T-helper 17 cell (primary cell): ENCODE measurements around the gene HRH1. TPM values are rescaled to one million over a fixed set of nuclear protein-coding genes. Genes with fewer than 3 reads are reported as not detected.
"Not testable (repeated sequence)": the region's sequence is repeated elsewhere in the genome, so short reads cannot be mapped to it uniquely, and the experiment has no call there.

Source experiments
- ATAC-seq: fragments of 150-1000 bp; cut with Tn5 transposase; 2 replicates; pipeline ENCODE4 v1.10.0; 2021; ENCODE audit warnings: mild to moderate bottlenecking, moderate library complexity
- DNase-seq, 3 donors: peaks; one replicate each; pipeline versions ENCODE4 v3.0.0 to v3.0.0-alpha.2; 2020 to 2021
- H3K9me3 ChIP-seq: one replicate; pipeline ENCODE4 v1.7.0; 2013; ENCODE audit warnings: low read length, mild to moderate bottlenecking; ENCODE audit not compliant: control insufficient read depth, poor library complexity, severe bottlenecking
- H3K27ac Mint-ChIP-seq: one replicate; pipeline ENCODE4 v1.8.0; 2022; ENCODE audit warnings: mild to moderate bottlenecking, moderate library complexity, mixed read lengths
- H3K27me3 Mint-ChIP-seq: one replicate; pipeline ENCODE4 v1.8.0; 2022; ENCODE audit warnings: mixed read lengths
- H3K36me3 Mint-ChIP-seq: one replicate; pipeline ENCODE4 v1.8.0; 2022; ENCODE audit warnings: low read depth, mixed read lengths
- H3K4me1 Mint-ChIP-seq: one replicate; pipeline ENCODE4 v1.8.0; 2022; ENCODE audit warnings: mild to moderate bottlenecking, mixed read lengths
- H3K4me3 Mint-ChIP-seq: one replicate; pipeline ENCODE4 v1.8.0; 2022; ENCODE audit warnings: mild to moderate bottlenecking, moderate library complexity, mixed read lengths
- total RNA-seq, 4 donors: library from RNA in 2 of 4; stranded (reverse) in 2 of 4; gene quantifications; one replicate each; pipeline ENCODE4 v1.2.3 and lab custom pipeline; 2022 to 2026

The HRH1 gene
- total RNA-seq, 2 donors from 2014 or later: not detected

- no peaks in the 10 kb centered on the region for H3K9me3 ChIP-seq
- H3K4me3 Mint-ChIP-seq: no peak overlapping the region
- no peak for DNase-seq
- H3K27me3 Mint-ChIP-seq: peaks cover 59% of the 10 kb centered on the region
- peaks cover 7% of the 10 kb centered on the region for H3K36me3 Mint-ChIP-seq
- ATAC-seq: no peak
- no peak overlapping the region for H3K27ac Mint-ChIP-seq
- H3K4me1 Mint-ChIP-seq: peaks cover 7% of the 10 kb centered on the region
These were observed 14.1 kb downstream of the HRH1 start for GRCh38 chr3:11168406-11168805.

DNA sequence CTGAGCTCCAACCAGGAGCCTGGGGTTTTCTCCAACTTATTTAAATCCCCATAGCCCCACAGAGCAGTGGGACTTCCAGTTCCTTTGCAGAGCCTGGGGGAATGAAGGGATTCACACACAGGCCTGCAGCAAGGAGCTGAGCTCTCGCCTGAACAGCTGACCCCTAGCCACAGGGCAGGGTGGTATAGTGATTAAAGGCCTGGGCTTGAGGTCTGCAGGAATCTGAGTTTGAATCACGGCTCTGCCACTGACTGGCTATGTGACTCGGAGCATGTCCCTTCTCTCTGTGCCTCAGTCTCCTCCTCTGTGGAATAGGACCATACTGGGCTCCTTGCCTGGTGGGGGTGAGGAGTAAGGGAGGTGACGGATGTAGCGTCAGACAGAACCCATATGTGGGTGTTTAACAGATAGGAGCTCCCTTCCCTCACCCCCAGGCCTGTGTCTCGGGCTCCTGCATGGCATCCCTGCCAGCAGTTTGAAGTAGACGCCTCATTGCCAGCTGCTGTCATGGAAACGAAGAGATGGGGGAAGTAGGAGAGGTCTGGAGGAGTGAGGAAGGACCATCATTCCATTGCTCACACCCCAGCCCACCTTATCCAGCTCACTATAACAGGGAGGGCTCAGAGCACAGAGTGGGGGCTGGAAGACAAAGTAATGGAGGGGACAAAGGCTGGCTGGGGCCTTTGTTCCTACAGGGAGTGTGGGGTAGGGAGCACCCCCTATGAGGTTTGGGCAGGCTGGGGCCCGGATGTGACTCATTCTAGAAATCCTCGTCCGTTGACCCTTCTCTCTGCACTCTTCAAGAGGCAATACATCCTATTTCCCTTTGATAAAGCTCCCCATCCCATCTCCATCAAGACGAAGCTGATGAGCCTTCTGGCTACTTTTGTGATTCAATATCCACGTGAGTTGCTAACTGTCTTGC lies 14.8 kb downstream of the HRH1 start:
- DNase-seq (no peak), ATAC-seq (no peak)
- no peak overlapping the region for H3K27ac Mint-ChIP-seq
- H3K4me3 Mint-ChIP-seq: no peak overlapping the region
- peaks cover 57% of the 10 kb centered on the region for H3K27me3 Mint-ChIP-seq
- H3K4me1 Mint-ChIP-seq: peaks cover 5% of the 10 kb centered on the region
- H3K9me3 ChIP-seq: no peaks in the 10 kb centered on the region
- H3K36me3 Mint-ChIP-seq: peaks cover 7% of the 10 kb centered on the region

GRCh38 chr3:11170052-11170770 lies 15.9 kb downstream of the HRH1 start:
- peaks cover 62% of the 10 kb centered on the region for H3K27me3 Mint-ChIP-seq
- peaks cover 7% of the 10 kb centered on the region for H3K36me3 Mint-ChIP-seq
- no peak overlapping the region for H3K27ac Mint-ChIP-seq
- no peak for DNase-seq
- no peak for ATAC-seq
- peaks cover 5% of the 10 kb centered on the region for H3K4me1 Mint-ChIP-seq
- H3K9me3 ChIP-seq: no peaks in the 10 kb centered on the region
- no peak overlapping the region for H3K4me3 Mint-ChIP-seq

DNA sequence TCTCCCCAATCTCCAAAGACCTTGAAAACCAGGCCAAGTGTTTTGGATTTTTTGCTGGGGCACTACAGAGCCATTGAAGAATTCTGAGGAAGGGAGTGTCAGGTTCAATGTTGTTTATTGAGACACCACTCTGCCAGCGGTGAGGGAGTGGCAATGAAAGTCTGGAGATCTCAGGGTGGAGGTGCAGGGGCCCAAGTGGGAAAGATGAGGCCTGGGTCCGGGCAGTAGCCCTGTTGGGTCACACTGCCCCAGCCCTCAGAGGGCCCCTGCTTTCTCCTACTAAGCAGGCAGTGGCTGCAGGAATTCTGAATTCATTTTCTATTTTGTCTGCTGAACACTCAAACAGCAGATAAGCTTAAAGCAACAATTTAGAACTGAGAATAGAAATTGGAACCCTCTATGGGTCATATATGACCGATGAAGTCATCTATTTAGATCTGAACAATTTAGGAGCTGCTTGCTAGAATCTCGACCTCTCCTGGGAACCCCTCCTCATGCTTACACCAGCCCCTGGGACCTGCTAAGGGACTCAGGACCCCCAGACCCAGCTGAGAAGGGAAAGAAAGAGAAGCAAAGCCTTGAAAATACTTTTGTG lies 17.9 kb downstream of the HRH1 start:
- Mint-ChIP-seq H3K4me3 (no peak overlapping the region), H3K27ac (no peak overlapping the region), H3K36me3 (peaks cover 7% of the 10 kb centered on the region), H3K27me3 (peaks cover 50% of the 10 kb centered on the region), H3K4me1 (peaks cover 5% of the 10 kb centered on the region)
- no peaks in the 10 kb centered on the region for H3K9me3 ChIP-seq
- ATAC-seq: no peak
- no peak for DNase-seq

DNA sequence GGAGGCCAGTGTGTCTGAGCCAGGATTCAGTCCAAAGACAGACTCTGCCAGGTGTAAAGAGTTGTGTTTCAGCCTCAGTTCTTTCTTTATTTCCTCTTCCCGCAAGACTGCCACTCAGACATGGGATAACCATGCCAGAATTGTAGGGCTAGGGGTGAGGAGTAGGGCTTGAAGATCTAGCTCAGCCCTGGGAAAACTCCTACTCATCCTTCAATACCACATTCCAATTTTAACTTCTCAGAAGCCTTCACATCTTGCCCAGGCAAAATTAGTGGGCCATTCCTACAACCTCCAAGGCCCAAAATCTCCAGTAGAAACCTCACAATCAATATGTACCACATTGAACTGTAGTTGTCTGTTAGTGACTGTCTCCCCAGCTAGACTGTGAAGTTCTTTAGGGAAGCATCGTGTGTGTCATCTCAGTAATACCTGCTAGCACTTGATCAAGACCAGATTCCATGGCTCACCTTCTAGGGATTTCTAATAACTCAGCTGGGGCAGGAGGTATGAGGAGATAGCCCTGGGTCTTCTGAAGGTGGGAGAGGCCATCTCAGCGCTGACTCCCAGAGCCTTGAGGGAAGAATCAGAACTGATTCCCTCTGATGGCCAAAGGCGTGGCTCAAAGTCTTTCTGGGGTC lies 19.7 kb downstream of the HRH1 start:
- no peak for DNase-seq
- peaks cover 3% of the 10 kb centered on the region for H3K36me3 Mint-ChIP-seq
- H3K4me1 Mint-ChIP-seq: no peaks in the 10 kb centered on the region
- no peak overlapping the region for H3K27ac Mint-ChIP-seq
- H3K9me3 ChIP-seq: no peaks in the 10 kb centered on the region
- H3K4me3 Mint-ChIP-seq: no peak overlapping the region
- peaks cover 36% of the 10 kb centered on the region for H3K27me3 Mint-ChIP-seq
- no peak for ATAC-seq

GRCh38 chr3:11178421-11178820 lies 24.1 kb downstream of the HRH1 start:
- DNase-seq (no peak), ATAC-seq (no peak)
- no peaks in the 10 kb centered on the region for H3K36me3 Mint-ChIP-seq
- H3K4me3 Mint-ChIP-seq: no peak overlapping the region
- H3K27me3 Mint-ChIP-seq: peaks cover 10% of the 10 kb centered on the region
- H3K9me3 ChIP-seq: no peaks in the 10 kb centered on the region
- H3K4me1 Mint-ChIP-seq: no peaks in the 10 kb centered on the region
- H3K27ac Mint-ChIP-seq: no peak overlapping the region

DNA sequence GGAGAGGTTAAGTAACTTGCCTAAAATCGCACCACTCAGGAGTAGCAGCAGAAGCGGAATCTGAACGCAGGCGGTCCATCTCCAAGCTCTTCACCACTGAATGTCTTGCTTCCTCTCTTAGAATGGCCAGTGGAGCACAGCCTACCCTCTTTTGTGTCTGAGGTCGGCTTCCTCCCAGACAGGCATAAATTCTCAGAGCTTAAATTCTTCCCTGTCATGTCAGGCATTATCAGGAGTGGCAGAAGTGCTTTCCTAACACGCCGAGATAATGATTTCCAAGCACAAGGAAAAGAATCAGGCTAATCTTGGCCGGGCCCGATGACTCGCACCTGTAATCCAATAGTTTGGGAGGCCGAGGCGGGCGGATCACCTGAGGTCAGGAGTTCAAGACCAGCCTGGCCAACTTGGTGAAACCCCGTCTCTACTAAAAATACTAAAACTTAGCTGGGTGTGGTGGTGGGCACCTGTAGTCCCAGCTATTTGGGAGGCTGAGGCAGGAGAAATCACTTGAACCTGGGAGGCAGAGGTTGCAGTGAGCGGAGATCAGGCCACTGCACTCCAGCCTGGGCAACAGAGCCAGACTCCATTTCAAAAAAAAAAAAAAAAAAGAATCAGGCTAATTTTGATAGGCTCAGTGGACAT lies 30.2 kb downstream of the HRH1 start:
- not testable (repeated sequence) for H3K4me3 Mint-ChIP-seq, H3K27ac Mint-ChIP-seq, H3K36me3 Mint-ChIP-seq, DNase-seq, ATAC-seq, H3K4me1 Mint-ChIP-seq, H3K9me3 ChIP-seq
- H3K27me3 Mint-ChIP-seq: peaks cover 34% of the 10 kb centered on the region

DNA sequence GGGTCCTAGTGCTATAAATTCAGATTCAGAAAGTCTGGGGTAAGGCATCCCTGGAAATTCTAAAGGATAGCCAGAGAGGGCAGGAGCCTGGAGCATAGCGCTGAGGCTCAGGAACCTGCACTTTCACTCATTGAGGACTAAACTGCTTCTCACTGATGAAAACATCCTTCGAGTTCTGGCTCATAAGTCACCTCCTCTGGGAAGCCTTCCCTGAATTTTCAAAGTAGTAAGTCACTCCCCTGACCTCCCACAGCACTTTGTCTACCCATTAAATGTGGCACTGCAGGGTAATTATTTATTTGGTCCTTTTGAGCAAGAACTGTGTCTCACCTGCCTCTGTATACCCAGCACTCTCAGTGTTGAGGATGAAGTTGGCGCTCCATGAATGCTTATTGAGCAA lies 30.9 kb downstream of the HRH1 start:
- H3K9me3 ChIP-seq: no peaks in the 10 kb centered on the region
- no peaks in the 10 kb centered on the region for H3K4me1 Mint-ChIP-seq
- H3K4me3 Mint-ChIP-seq: no peak overlapping the region
- H3K36me3 Mint-ChIP-seq: peaks cover 2% of the 10 kb centered on the region
- H3K27ac Mint-ChIP-seq: no peak overlapping the region
- no peak for DNase-seq
- no peak for ATAC-seq
- H3K27me3 Mint-ChIP-seq: peaks cover 34% of the 10 kb centered on the region

DNA sequence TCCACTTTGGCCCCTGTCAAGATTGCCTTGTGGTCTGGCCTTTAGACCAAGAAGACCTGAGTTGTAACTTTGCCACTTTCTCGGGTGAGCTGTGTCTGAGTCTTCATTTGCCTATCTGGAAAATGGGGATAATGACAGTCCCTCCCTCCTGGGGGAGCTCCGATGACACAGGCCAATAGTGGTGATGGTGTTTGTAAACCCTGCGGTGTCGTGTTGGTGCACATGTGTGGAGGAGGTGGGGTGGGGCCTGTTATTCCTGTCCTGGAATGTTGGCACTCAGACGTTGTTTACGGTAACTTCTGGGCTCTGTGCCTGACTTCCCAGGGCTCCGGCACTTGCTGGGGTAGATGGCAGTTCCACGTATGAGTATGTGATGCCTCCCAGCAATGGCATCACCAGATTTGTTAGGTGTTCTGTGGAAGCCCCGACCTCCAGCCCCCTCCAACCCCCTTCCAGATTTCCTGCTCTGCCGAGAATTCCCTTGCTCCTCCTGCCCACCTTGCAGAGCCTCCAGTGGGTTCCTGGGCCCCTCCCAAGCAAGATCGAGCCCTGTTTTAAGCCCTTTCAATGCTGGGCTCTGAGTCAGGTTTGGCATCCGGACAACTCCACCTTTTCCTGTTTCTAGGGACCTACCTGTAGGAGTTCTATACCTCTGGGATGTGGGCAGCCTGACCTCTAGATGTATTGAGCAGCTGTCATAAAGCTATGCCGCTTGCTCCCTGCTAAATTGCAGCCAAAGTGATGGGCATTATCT lies 31.4 kb downstream of the HRH1 start:
- ATAC-seq: no peak
- no peaks in the 10 kb centered on the region for H3K9me3 ChIP-seq
- H3K27me3 Mint-ChIP-seq: peaks cover 34% of the 10 kb centered on the region
- H3K4me1 Mint-ChIP-seq: no peaks in the 10 kb centered on the region
- DNase-seq: no peak
- H3K36me3 Mint-ChIP-seq: peaks cover 2% of the 10 kb centered on the region
- no peak overlapping the region for H3K27ac Mint-ChIP-seq
- H3K4me3 Mint-ChIP-seq: no peak overlapping the region

GRCh38 chr3:11186318-11186692 lies 32.0 kb downstream of the HRH1 start:
- Mint-ChIP-seq H3K36me3 (peaks cover 2% of the 10 kb centered on the region), H3K4me1 (no peaks in the 10 kb centered on the region), H3K4me3 (no peak overlapping the region), H3K27ac (no peak overlapping the region), H3K27me3 (peaks cover 34% of the 10 kb centered on the region)
- DNase-seq: no peak
- no peak for ATAC-seq
- no peaks in the 10 kb centered on the region for H3K9me3 ChIP-seq

- H3K27me3 Mint-ChIP-seq: peaks cover 34% of the 10 kb centered on the region
These were observed 32.5 kb downstream of the HRH1 start for GRCh38 chr3:11186771-11187191.

GRCh38 chr3:11187681-11188080 lies 33.4 kb downstream of the HRH1 start:
- peaks cover 2% of the 10 kb centered on the region for H3K36me3 Mint-ChIP-seq
- no peak overlapping the region for H3K4me3 Mint-ChIP-seq
- H3K9me3 ChIP-seq: no peaks in the 10 kb centered on the region
- H3K27me3 Mint-ChIP-seq: peaks cover 34% of the 10 kb centered on the region
- H3K4me1 Mint-ChIP-seq: no peaks in the 10 kb centered on the region
- DNase-seq (no peak), ATAC-seq (no peak)
- H3K27ac Mint-ChIP-seq: no peak overlapping the region

More at GRCh38 chr3:11186771-11187191, 32.5 kb downstream of the HRH1 start:
- Mint-ChIP-seq H3K4me3 (no peak overlapping the region), H3K27ac (no peak overlapping the region), H3K4me1 (no peaks in the 10 kb centered on the region), H3K36me3 (peaks cover 2% of the 10 kb centered on the region)
- no peaks in the 10 kb centered on the region for H3K9me3 ChIP-seq
- ATAC-seq (no peak), DNase-seq (no peak)
